HUES6 (cell line): Measurements from ENCODE around the gene UBE2J1.

ENCODE experiments used
- H3K27ac ChIP-seq: 2 replicates; pipeline ENCODE4 v1.7.0; 2013; ENCODE audit warnings: low read depth, mild to moderate bottlenecking, low read length, inconsistent platforms
- H3K27me3 ChIP-seq: 2 replicates; pipeline ENCODE4 v1.6.1; 2013; ENCODE audit warnings: low read length; ENCODE audit not compliant: control insufficient read depth, insufficient read depth
- H3K36me3 ChIP-seq: 2 replicates; pipeline ENCODE4 v1.6.1; 2013; ENCODE audit warnings: low read length; ENCODE audit not compliant: control insufficient read depth, insufficient read depth
- H3K4me1 ChIP-seq: 2 replicates; pipeline ENCODE4 v1.6.1; 2013; ENCODE audit warnings: low read length; ENCODE audit not compliant: control insufficient read depth, insufficient read depth
- H3K4me3 ChIP-seq: 2 replicates; pipeline ENCODE4 v1.5.1; 2013; ENCODE audit warnings: low read depth, low read length
- H3K9ac ChIP-seq: one replicate; pipeline ENCODE4 v1.6.1; 2013; ENCODE audit warnings: mild to moderate bottlenecking, low read length
- H3K9me3 ChIP-seq: 2 replicates; pipeline ENCODE4 v1.6.1; 2013; ENCODE audit warnings: low read depth, low read length; ENCODE audit not compliant: control insufficient read depth, insufficient read depth

UBE2J1 gene

DNA sequence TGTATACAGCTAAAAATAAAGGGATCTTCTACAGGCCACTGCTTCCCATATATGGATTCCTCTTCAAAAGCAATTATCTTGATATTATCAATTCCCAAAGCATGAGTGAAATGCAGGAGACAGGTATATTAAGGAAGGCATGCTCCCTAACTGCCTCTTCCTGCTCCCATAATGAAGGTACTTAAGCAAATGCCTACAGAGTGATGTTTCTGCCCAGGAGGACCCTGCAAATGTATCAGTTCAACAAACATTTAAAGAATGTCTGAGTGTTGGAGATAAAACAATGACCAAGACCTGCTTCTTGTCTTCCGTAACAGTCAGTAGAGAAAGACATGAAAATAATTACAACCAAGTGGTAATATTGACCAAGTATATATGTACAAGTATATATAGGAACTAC lies 4.2 kb downstream of the UBE2J1 start:
- no peaks in the 10 kb centered on the region for H3K36me3 ChIP-seq
- peaks cover 39% of the 10 kb centered on the region for H3K4me1 ChIP-seq
- no peaks in the 10 kb centered on the region for H3K9me3 ChIP-seq
- peaks cover 5% of the 10 kb centered on the region; the same call in 1 of the 2 replicates for H3K27me3 ChIP-seq
- H3K9ac ChIP-seq: peak overlapping the region; percentile 30
- H3K4me3 ChIP-seq: no peak overlapping the region; the same call in 1 of the 2 replicates
- peak overlapping the region; percentile 58; the same call in 1 of the 2 replicates for H3K27ac ChIP-seq

DNA sequence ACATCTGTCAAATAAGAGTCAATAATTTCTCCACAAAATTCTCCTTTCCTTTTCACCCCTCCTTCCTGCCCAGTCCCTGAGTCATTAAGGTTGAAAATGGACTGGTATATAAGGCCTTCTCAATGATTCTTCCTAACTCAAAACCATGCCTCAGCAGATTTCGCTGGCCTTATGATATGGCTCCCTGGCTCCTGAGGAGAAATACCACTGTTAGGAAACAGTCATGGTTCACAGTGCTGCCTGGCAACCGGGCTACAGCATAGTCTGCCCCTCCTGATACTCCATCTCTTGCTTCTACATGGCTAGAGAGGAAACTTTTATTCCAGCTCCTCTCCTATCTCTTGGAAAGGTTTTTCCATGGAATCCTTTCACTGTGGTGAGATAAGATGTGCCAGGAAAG lies 4.7 kb downstream of the UBE2J1 start:
- H3K4me1 ChIP-seq: peaks cover 39% of the 10 kb centered on the region

GRCh38 chr6:89346433-89346832 lies 6.1 kb downstream of the UBE2J1 start:
- Histone ChIP-seq H3K9me3 (no peaks in the 10 kb centered on the region), H3K27me3 (peaks cover 2% of the 10 kb centered on the region; the same call in 1 of the 2 replicates), H3K27ac (no peak overlapping the region), H3K9ac (no peak overlapping the region), H3K4me3 (no peak overlapping the region), H3K36me3 (peaks cover 6% of the 10 kb centered on the region), H3K4me1 (peaks cover 34% of the 10 kb centered on the region)

More for the DNA sequence above, 4.7 kb downstream of the UBE2J1 start:
- Histone ChIP-seq H3K4me3 (no peak overlapping the region; the same call in 1 of the 2 replicates), H3K9me3 (no peaks in the 10 kb centered on the region), H3K27ac (peak overlapping the region; percentile 58; the same call in 1 of the 2 replicates), H3K9ac (peak overlapping the region; percentile 30), H3K36me3 (no peaks in the 10 kb centered on the region), H3K27me3 (peaks cover 5% of the 10 kb centered on the region; the same call in 1 of the 2 replicates)

DNA sequence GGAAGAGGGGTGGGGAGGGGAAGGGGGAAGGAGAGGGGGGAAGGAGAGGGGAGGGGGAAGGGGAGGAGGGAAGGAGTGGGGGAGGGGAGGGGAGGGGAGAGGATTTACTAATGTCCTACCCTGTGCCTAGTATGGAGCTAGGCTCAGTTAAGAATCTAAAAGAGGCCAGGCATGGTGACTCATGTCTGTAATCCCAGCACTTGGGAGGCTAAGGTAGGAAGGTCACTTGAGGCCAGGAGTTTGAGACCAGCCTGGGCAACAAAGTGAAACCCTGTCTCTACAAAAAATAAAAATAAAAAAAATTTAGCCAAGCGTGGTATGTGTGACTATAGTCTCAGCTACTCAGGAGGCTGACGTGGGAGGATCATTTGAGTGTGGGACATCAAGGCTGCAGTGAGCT lies 13.0 kb downstream of the UBE2J1 start:
- no peak overlapping the region for H3K27ac ChIP-seq
- no peaks in the 10 kb centered on the region for H3K27me3 ChIP-seq
- no peaks in the 10 kb centered on the region for H3K9me3 ChIP-seq
- peaks cover 18% of the 10 kb centered on the region for H3K36me3 ChIP-seq
- H3K4me3 ChIP-seq: no peak overlapping the region
- no peaks in the 10 kb centered on the region; the same call in 1 of the 2 replicates for H3K4me1 ChIP-seq
- no peak overlapping the region for H3K9ac ChIP-seq

DNA sequence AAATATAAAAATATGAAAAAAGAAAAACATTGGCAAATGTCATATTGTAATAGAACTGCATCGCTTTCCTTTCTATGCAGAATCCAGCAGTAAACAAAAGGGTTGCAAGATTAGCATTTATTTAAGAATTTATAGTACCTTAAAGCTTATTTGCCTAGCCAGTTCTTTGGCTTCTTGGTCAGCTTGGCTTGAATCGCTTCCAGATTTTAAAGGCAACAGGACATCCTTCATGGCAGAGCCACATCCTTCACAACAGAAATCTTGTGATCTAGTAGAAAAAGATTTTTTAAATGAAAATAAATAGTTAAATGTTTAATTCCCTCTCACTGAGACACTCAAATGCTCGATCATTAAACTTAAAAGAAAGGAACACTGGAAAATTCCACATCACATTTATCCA lies 17.4 kb downstream of the UBE2J1 start:
- Histone ChIP-seq H3K36me3 (peaks cover 11% of the 10 kb centered on the region), H3K4me3 (no peak overlapping the region), H3K27ac (no peak overlapping the region)

DNA sequence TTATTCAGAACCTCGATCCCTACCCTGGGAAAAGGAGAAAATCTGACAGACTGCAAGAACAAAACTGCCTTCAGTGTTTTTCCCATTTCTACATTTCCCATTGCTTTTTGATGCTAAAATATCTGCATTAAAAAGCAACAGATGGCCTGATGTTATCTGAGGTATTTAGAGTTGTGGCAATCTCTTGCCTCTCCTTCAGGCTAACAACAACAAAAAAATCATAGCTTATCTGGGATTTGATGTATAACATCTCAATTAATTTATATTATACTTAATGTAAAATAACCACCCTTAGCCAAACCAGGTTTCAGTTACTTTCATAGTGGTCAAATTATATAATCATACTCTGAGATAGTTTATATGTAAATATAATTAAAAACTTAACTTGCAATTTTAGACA lies 21.6 kb downstream of the UBE2J1 start:
- H3K27ac ChIP-seq: no peak overlapping the region
- H3K9me3 ChIP-seq: no peaks in the 10 kb centered on the region
- no peak overlapping the region for H3K9ac ChIP-seq
- no peaks in the 10 kb centered on the region for H3K4me1 ChIP-seq
- H3K27me3 ChIP-seq: no peaks in the 10 kb centered on the region
- peaks cover 13% of the 10 kb centered on the region for H3K36me3 ChIP-seq
- H3K4me3 ChIP-seq: no peak overlapping the region

More for the DNA sequence above, 17.4 kb downstream of the UBE2J1 start:
- Histone ChIP-seq H3K9me3 (no peaks in the 10 kb centered on the region), H3K9ac (no peak overlapping the region), H3K27me3 (no peaks in the 10 kb centered on the region), H3K4me1 (no peaks in the 10 kb centered on the region)

DNA sequence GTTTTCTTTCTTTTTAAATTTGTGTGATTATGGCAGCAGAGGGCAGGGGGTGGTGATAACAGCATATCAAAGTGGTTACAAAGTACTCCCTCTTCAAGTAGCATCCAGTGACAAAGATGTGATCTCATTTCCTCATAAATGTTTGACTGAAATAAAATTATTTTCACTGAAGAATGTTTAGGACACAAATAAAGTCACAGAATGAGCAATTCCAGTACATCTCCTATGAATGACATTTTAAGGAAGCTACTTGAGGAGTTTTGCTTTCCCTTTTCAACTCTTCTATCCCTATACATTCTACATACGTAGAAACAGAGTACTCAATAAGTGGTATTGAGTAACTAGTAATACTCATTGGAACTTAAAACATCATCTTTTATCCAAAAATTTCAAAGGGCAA lies 23.5 kb downstream of the UBE2J1 start:
- no peaks in the 10 kb centered on the region for H3K4me1 ChIP-seq
- no peak overlapping the region for H3K27ac ChIP-seq

DNA sequence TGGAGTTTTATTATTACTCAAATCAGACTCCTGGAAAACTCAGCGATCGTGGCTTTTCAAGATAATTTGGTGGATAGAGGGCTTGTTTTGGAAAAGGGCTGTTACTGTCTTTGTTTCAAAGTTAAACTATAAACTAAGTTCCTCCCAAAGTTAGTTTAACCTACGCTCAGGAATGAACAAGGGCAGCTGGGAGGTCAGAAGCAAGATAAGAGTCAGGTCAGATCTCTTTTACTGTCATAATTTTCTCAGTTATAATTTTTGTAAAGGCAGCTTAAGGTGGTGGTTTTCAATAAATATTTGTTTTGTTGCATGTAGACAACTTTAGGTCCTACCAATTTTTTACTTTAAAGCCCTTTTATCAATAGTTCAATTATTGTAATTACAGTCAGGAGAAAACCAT lies 28.2 kb downstream of the UBE2J1 start:
- H3K27me3 ChIP-seq: no peaks in the 10 kb centered on the region
- H3K4me3 ChIP-seq: no peak overlapping the region
- H3K9ac ChIP-seq: no peak overlapping the region
- no peak overlapping the region for H3K27ac ChIP-seq
- H3K4me1 ChIP-seq: 0 out of 2 replicates have a peak, but pooled peaks cover 8% of the 10 kb centered on the region
- H3K36me3 ChIP-seq: peaks cover 3% of the 10 kb centered on the region
- H3K9me3 ChIP-seq: peaks cover 23% of the 10 kb centered on the region

More for the DNA sequence above, 23.5 kb downstream of the UBE2J1 start:
- H3K36me3 ChIP-seq: peaks cover 7% of the 10 kb centered on the region
- H3K27me3 ChIP-seq: no peaks in the 10 kb centered on the region
- no peak overlapping the region for H3K9ac ChIP-seq
- H3K4me3 ChIP-seq: no peak overlapping the region
- H3K9me3 ChIP-seq: no peaks in the 10 kb centered on the region

DNA sequence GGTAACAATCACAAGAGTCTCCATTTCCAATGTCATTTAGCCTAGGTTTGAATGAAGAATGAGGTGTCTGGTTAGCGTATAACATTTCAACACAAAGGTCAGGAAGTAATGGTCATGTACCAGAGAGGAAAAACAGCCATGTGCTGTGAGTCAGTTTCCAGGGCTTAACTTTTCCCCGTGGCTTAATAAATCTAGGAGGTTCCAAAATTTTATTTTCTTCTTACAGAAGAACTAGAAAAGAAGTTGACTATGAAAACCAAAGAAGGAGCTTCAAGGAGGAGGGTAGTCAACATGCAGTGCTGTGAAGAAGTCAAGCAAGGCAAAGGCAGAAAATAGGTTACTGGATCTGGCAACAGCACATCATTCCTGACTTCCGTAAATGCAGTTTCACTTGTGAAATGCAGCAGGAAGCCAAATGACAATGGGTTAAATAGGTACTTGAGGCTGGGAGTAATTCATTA lies 29.0 kb downstream of the UBE2J1 start:
- Histone ChIP-seq H3K4me3 (no peak overlapping the region), H3K9ac (no peak overlapping the region), H3K27me3 (no peaks in the 10 kb centered on the region), H3K36me3 (no peaks in the 10 kb centered on the region), H3K9me3 (peaks cover 23% of the 10 kb centered on the region), H3K4me1 (0 out of 2 replicates have a peak, but pooled peaks cover 8% of the 10 kb centered on the region), H3K27ac (no peak overlapping the region)

DNA sequence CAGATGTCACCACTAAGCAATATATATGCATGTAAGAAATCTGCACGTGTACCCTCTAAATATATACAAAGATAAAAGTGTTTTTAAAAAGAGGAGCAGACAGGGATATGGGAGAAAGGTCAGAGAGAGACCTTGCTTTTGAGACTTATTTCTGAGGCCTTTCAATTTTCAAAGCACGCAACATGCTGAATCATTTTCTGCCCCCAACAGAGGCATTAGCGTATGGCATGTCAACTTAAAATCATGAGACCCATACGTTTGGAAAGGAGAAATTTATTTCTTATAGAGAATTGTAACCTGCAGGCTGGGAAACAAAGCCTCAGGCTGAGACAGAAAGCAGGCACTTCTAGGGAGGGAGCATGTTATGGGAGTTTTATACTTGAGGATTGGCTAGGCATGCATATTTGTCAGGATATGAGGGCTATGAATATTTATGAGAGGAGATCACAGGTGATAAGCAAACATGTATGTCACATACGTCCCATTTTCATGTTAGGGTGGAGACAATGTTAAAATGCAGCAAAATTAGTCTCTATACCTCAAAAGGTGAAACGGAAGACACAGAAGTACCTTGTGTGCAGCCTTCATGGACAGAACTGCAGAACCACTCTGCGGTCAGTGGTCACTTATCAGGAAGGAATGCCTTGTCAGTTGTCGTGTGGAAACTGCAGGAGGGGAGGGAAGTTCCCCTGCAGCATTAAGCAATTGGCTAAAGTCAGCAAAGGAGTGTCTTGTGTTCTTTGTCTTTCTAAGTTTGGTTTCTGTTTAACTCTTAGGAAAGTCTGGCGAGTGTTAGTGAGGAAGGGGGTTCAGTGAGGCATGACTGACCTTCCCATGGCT lies 31.2 kb downstream of the UBE2J1 start:
- Histone ChIP-seq H3K9me3 (peaks cover 23% of the 10 kb centered on the region), H3K27ac (no peak overlapping the region), H3K4me1 (peaks cover 12% of the 10 kb centered on the region; the same call in 1 of the 2 replicates), H3K36me3 (no peaks in the 10 kb centered on the region), H3K27me3 (no peaks in the 10 kb centered on the region), H3K4me3 (no peak overlapping the region), H3K9ac (no peak overlapping the region)

GRCh38 chr6:89320012-89320559 lies 32.4 kb downstream of the UBE2J1 start:
- Histone ChIP-seq H3K4me1 (peaks cover 12% of the 10 kb centered on the region; the same call in 1 of the 2 replicates), H3K9me3 (peaks cover 23% of the 10 kb centered on the region), H3K27ac (no peak overlapping the region), H3K27me3 (no peaks in the 10 kb centered on the region), H3K36me3 (no peaks in the 10 kb centered on the region), H3K4me3 (no peak overlapping the region; the same call in 1 of the 2 replicates), H3K9ac (no peak overlapping the region)
